Type B pancreatic cell (in vitro differentiated cells): Measurements from ENCODE around the gene UTP11. TPM values are rescaled to one million over a fixed set of nuclear protein-coding genes. Genes with fewer than 3 reads are reported as not detected.
A peak's percentile ranks its signal among the peaks of the same experiment; 100 is the strongest.

Experiments used
- DNase-seq: peaks from one replicate; pipeline ENCODE4 v3.0.0; 2021; ENCODE audit warnings: mixed read lengths; ENCODE audit not compliant: unreplicated experiment; ENCODE audit errors: extremely low spot score
- H3K27ac Mint-ChIP-seq: 2 replicates; pipeline ENCODE4 v1.8.0; 2021; ENCODE audit warnings: mild to moderate bottlenecking, mixed read lengths
- H3K27me3 Mint-ChIP-seq: 2 replicates; pipeline ENCODE4 v1.8.0; 2021; ENCODE audit warnings: mixed read lengths
- H3K36me3 Mint-ChIP-seq: 2 replicates; pipeline ENCODE4 v1.8.0; 2021; ENCODE audit warnings: mixed read lengths
- H3K4me1 Mint-ChIP-seq: one replicate; pipeline ENCODE4 v1.8.0; 2021; ENCODE audit warnings: mixed read lengths; ENCODE audit not compliant: unreplicated experiment
- H3K4me3 Mint-ChIP-seq: 2 replicates; pipeline ENCODE4 v1.8.0; 2021; ENCODE audit warnings: mild to moderate bottlenecking, mixed read lengths
- H3K9me3 Mint-ChIP-seq: 2 replicates; pipeline ENCODE4 v1.8.0; 2021; ENCODE audit warnings: mixed read lengths
- total RNA-seq: library from RNA; stranded (reverse); gene quantifications from 2 replicates; pipeline ENCODE4 v1.2.1, GENCODE V29; 2021; ENCODE audit warnings: low replicate concordance
- TF ChIP-seq, protein P1 (sequence below): fragments of 200-600 bp; sonication (generic); conservative IDR thresholded peaks from 2 replicates; pipeline ENCODE4 v1.5.0; 2021; ENCODE audit warnings: antibody characterized with exemption, mild to moderate bottlenecking

UTP11 gene
- total RNA-seq, 1 donor from 2014 or later, result 33.1 TPM

DNA sequence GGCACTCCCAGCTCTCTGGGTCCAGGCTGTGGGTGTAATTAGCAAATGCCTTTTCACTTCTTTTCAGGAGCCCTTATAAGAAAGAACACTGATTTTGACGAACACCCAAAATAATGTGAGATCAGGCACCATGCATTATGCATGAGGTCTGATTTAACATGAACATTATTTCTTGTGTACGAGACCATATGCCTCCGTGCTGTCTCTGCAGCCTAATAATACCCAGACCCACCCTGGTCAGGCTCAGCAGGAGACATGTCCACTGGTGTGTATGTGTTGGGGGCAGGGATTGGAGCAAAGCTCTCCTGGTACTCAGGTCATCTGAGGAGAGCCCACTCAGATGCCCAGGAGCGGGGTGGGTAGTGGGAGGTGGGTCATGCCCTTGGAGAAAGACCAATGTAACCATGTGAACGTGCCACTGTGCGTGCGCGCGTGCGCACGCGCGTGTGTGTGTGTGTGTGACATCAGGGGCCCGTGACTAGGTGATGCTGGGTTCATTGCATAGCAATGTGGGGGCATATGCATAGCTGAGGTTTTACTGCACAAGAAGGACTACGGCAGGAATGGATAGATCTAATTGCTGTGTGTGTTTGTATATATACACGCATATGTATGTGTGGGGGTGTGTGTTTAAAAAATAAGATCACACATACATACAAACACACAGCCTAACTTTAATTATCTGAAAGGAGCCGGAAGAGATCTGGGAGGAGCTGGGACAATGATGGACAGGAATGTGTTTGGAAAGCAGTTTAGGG, 27.0 kb downstream of the UTP11 start:
- peaks cover 69% of the 10 kb centered on the region for H3K27me3 Mint-ChIP-seq
- no peak overlapping the region for H3K27ac Mint-ChIP-seq

DNA sequence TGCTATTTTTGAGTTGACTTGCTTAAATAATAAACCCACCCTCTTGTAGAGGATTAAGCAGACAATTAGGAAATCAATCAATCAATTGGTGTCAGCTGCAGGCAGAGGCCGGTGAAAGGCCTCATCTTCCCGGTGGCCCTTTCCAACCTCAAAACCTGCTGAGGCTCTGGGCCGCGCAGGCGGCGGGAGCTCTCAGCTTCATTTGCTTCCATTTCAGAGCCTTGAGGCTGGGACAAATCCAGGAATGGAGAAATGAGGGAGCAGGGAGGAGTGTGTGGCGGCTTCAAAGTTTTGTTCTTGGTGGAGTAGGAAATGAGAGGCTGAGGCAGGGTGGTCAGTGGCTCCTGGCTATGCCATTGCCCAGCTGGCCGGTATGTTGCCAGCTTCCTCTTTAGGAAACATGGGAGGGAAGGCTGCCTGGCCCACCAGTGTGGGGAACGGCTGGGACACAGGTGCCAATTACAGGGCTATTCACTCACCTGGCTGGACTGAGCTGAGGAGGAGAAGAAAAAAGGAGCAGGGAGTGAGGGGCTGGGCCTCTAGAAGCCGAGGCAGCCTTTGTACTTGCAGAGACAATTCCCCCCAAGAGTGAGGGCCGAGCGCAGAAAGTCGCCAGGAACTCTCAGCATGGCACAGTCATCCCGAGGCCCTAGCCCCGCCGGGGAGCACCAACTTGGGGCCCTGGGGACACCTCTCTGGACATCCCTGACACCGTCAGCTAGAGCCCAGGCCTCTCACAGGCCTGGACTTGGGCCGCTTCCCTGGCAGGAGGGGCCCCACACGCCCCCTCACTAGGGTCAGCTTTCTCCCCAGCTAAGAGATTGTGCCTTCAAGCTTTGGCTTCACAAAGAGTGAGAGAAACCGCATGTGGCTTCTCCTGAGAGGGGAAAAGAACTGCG, 29.7 kb downstream of the UTP11 start:
- no peak overlapping the region for H3K27ac Mint-ChIP-seq

More for the DNA sequence above, 27.0 kb downstream of the UTP11 start:
- no peaks in the 10 kb centered on the region for H3K9me3 Mint-ChIP-seq
- peaks cover 3% of the 10 kb centered on the region for H3K36me3 Mint-ChIP-seq
- TF ChIP-seq, protein P1, sequence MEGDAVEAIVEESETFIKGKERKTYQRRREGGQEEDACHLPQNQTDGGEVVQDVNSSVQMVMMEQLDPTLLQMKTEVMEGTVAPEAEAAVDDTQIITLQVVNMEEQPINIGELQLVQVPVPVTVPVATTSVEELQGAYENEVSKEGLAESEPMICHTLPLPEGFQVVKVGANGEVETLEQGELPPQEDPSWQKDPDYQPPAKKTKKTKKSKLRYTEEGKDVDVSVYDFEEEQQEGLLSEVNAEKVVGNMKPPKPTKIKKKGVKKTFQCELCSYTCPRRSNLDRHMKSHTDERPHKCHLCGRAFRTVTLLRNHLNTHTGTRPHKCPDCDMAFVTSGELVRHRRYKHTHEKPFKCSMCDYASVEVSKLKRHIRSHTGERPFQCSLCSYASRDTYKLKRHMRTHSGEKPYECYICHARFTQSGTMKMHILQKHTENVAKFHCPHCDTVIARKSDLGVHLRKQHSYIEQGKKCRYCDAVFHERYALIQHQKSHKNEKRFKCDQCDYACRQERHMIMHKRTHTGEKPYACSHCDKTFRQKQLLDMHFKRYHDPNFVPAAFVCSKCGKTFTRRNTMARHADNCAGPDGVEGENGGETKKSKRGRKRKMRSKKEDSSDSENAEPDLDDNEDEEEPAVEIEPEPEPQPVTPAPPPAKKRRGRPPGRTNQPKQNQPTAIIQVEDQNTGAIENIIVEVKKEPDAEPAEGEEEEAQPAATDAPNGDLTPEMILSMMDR, result no peak
- H3K4me3 Mint-ChIP-seq, result no peak overlapping the region
- peaks cover 6% of the 10 kb centered on the region for H3K4me1 Mint-ChIP-seq
- no peak for DNase-seq

DNA sequence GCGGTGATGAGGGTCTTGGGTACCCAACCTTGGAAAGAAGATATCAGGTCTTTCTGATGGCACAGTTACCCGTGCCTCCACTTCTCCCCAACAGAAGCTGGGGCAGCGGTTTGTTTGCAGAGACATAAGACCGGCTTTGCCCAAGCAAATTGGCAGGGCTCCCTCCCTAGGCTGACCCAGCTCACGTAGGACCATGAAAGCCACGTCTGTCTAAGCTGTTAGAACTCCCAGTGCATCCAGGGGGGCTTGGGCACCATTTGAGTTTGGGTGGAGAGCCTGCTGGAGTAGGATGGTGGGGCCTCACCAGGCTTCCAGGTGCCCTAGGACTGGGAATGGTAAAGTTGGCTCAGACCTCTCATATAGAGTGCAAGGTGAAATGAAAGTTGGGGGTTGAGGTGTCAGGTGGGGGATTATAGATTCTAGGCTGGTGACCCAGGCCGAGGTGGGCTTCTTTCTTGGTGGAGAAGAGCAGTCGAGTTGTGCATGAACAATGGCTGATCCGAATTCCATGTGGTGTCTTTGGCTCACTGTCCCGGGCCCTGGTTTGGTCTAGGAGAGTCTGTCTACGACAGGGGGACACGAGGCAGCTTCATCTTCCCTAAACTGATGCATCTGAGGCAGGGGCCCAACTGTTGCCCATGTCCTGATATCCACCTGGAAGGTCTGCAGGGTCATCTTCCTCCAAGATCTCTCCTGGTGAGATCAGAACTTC, 30.7 kb downstream of the UTP11 start:
- H3K4me3 Mint-ChIP-seq, result peak overlapping the region; percentile 31
- no peaks in the 10 kb centered on the region for H3K9me3 Mint-ChIP-seq
- peaks cover 78% of the 10 kb centered on the region for H3K27me3 Mint-ChIP-seq
- TF ChIP-seq, protein P1, result no peak
- peaks cover 3% of the 10 kb centered on the region for H3K36me3 Mint-ChIP-seq
- H3K27ac Mint-ChIP-seq, result no peak overlapping the region
- no peak for DNase-seq
- peaks cover 6% of the 10 kb centered on the region for H3K4me1 Mint-ChIP-seq

More for the DNA sequence above, 29.7 kb downstream of the UTP11 start:
- Mint-ChIP-seq H3K27me3 (peaks cover 74% of the 10 kb centered on the region), H3K4me3 (peak overlapping the region; percentile 50), H3K9me3 (no peaks in the 10 kb centered on the region), H3K4me1 (peaks cover 6% of the 10 kb centered on the region), H3K36me3 (peaks cover 3% of the 10 kb centered on the region)
- DNase-seq, result no peak
- TF ChIP-seq, protein P1, result no peak

DNA sequence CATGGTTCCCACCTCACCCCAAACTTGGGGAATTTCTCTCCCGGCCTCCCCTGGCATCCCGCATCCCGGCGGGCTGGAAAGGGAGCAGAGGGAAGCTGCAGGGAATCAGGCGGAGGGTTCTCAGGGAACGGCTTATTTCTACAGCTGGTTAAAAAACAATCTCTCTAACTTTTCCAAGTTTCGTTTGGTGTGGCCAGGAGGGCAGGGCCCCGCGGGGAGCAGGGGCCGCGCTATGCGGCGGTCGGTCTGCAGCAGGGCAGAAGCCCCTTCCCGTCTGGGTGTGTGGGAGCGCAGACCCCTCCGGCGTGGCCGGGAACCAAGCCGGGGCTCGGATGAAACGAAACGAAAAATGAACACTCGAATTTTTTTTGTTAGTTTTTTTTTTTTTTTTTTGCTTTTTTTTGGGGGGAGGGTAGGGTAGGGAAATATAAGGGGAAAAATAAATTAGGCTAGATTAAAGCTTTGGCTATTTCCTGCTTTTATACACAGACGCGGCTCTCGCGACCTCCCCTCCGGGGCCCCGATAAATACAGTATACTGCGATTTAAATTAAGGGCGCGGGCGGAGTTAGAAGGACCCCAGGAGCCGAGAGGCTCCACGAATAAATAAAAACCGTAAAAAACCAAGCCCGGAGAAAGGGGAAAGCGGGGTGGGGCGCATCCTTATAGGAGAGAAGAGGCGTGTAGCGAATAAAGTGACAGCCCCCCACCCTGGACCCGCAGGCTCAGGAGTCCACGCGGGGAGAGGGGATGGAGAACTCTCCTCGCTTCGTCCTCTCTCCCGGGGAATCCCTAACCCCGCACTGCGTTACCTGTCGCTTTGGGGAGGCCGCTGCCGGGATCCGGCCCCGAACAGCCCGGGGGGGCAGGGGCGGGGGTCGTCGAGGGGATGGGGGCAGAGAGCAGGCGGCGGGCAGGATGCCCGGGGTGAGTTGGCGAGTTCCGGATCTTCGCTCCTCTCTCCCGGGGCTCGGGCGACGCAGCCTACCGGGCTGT, 32.0 kb downstream of the UTP11 start:
- no peak overlapping the region for H3K27ac Mint-ChIP-seq
- peak overlapping the region; percentile 85 for H3K4me3 Mint-ChIP-seq
- no peaks in the 10 kb centered on the region for H3K9me3 Mint-ChIP-seq
- H3K4me1 Mint-ChIP-seq, result peaks cover 6% of the 10 kb centered on the region
- TF ChIP-seq, protein P1, result no peak
- H3K36me3 Mint-ChIP-seq, result peaks cover 3% of the 10 kb centered on the region
- H3K27me3 Mint-ChIP-seq, result peaks cover 79% of the 10 kb centered on the region
- no peak for DNase-seq
